Motor neuron (in vitro differentiated cells): Measurements from ENCODE around the gene GRIK4. TPM values are rescaled to one million over a fixed set of nuclear protein-coding genes. Genes with fewer than 3 reads are reported as not detected.

Experiments
- ATAC-seq, 8 experiments: fragments of 200-7000 bp; cut with Tn5 transposase; replicated peaks in 6 of 8; 2 replicates each; pipeline ENCODE4 v1.8.0; 2021; ENCODE audit warnings: mild to moderate bottlenecking in 8 of 8, moderate library complexity in 8 of 8
- H3K27ac ChIP-seq, 2 donors: fragments of 250-450 bp; sonication (Bioruptor Pico); 2 replicates each; pipeline ENCODE4 v1.9.0; 2021; ENCODE audit warnings: antibody characterized with exemption in 2 of 2, mild to moderate bottlenecking in 2 of 2, moderate library complexity in 1 of 2
- H3K4me1 ChIP-seq, 2 donors: fragments of 250-450 bp; sonication (Bioruptor Pico); replicated peaks in 1 of 2; 2 replicates each; pipeline ENCODE4 v1.6.1; 2021; ENCODE audit warnings: antibody characterized with exemption in 2 of 2, mild to moderate bottlenecking in 2 of 2, moderate library complexity in 1 of 2
- H3K4me3 ChIP-seq, 5 donors: fragments of 250-450 bp; sonication (Bioruptor Pico); 2 replicates each; pipeline ENCODE4 v1.9.0; 2021; ENCODE audit warnings: antibody characterized with exemption in 5 of 5, mild to moderate bottlenecking in 5 of 5, moderate library complexity in 4 of 5
- whole genome bisulfite sequencing, 10 experiments: fragments of 450-650 bp; shearing (Covaris generic); methylation state at CpG; one replicate each; pipeline ENCODE4 v1.0.0; 2022; 5-methylcytosine and 5-hydroxymethylcytosine counted together
- in situ Hi-C, 9 experiments: fragments of 400-800 bp; cut with MboI; loops; one replicate each; pipeline ENCODE4 v1.15.0; 2021; ENCODE audit warnings: low sequenced_read_pairs in 9 of 9, low pct_unique_long_range_greater_than_20kb in 2 of 9; ENCODE audit not compliant: unreplicated experiment in 9 of 9
- total RNA-seq, 8 experiments: library from RNA; unstranded; fragments of 300-600 nt; gene quantifications; 2 replicates each; pipeline versions ENCODE4 v1.2.3 to v1.2.4, GENCODE V29; 2022

Gene GRIK4
- total RNA-seq, 8 experiments from 2014 or later: 0.75 to 11.1 (median 1.7) TPM

GRCh38 chr11:120894202-120894985, 382.8 kb downstream of the GRIK4 start:
- in situ Hi-C loops: no loop called here
- no peak overlapping the region for H3K4me3 ChIP-seq
- H3K27ac ChIP-seq: no peak overlapping the region
- 11 to 100% (median 60%) methylated on average over 1 to 7 of the region's 12 CpGs; no CpG with 5 or more reads in 3 of the 10 experiments for whole genome bisulfite sequencing, 10 experiments
- H3K4me1 ChIP-seq: no peaks in the 10 kb centered on the region
- ATAC-seq: peak in 5 of 8 experiments; percentile 10 to 81 (median 41)

- WGBS, 10 experiments: 80 to 100% (median 89%) methylated on average over 1 to 3 of the region's 7 CpGs; no CpG with 5 or more reads in 4 of the 10 experiments
These were observed 385.1 kb downstream of the GRIK4 start for GRCh38 chr11:120896687-120897086.

GRCh38 chr11:120898568-120898967, 387.0 kb downstream of the GRIK4 start:
- in situ Hi-C loops: no loop called here
- WGBS, 10 experiments: 39 to 100% (median 92%) methylated on average over 1 to 3 of the region's 6 CpGs; no CpG with 5 or more reads in 7 of the 10 experiments
- Histone ChIP-seq H3K4me1 (no peaks in the 10 kb centered on the region), H3K4me3 (no peak overlapping the region), H3K27ac (no peak overlapping the region)
- no peak for ATAC-seq

More at GRCh38 chr11:120896687-120897086, 385.1 kb downstream of the GRIK4 start:
- ATAC-seq: no peak
- no peak overlapping the region for H3K4me3 ChIP-seq
- in situ Hi-C loops: no loop called here
- H3K4me1 ChIP-seq: no peaks in the 10 kb centered on the region
- H3K27ac ChIP-seq: no peak overlapping the region

- Histone ChIP-seq H3K27ac (no peak overlapping the region), H3K4me3 (no peak overlapping the region), H3K4me1 (no peaks in the 10 kb centered on the region)
- WGBS, 10 experiments: 14 to 96% (median 90%) methylated on average over 1 to 3 of the region's 3 CpGs; no CpG with 5 or more reads in 3 of the 10 experiments
- ATAC-seq: no peak
- in situ Hi-C loops: loop anchor here in 1 of 9 experiments (25.0 kb wide), 1 partner anchor 387 kb away; the partner anchor contains the start of gene GRIK4
These were observed 388.2 kb downstream of the GRIK4 start for GRCh38 chr11:120899720-120900119.

- 10 to 100% (median 83%) methylated on average over 1 to 3 of the region's 9 CpGs; no CpG with 5 or more reads in 2 of the 10 experiments for WGBS, 10 experiments
- Histone ChIP-seq H3K27ac (no peak overlapping the region), H3K4me1 (no peaks in the 10 kb centered on the region), H3K4me3 (no peak overlapping the region)
- ATAC-seq: peak in 3 of 8 experiments; percentile 30 to 65 (median 57)
- in situ Hi-C loops: loop anchor here in 1 of 9 experiments (25.0 kb wide), 1 partner anchor 388 kb away; the partner anchor contains the start of gene GRIK4
These were observed 389.1 kb downstream of the GRIK4 start for GRCh38 chr11:120900643-120901042.

- ATAC-seq: peak; percentile 5 to 75 (median 66)
- Histone ChIP-seq H3K4me1 (peaks cover 2 to 6% of the 10 kb centered on the region in 2 donors), H3K4me3 (no peak overlapping the region), H3K27ac (no peak overlapping the region)
- WGBS, 10 experiments: 33 to 100% (median 60%) methylated on average over 1 to 4 of the region's 9 CpGs; no CpG with 5 or more reads in 5 of the 10 experiments
- in situ Hi-C loops: loop anchor here in 1 of 9 experiments (25.0 kb wide), 1 partner anchor 391 kb away; the partner anchor contains the start of gene GRIK4
These were observed 392.1 kb downstream of the GRIK4 start for GRCh38 chr11:120903686-120904085.

GRCh38 chr11:120904116-120904515, 392.6 kb downstream of the GRIK4 start:
- peak in 4 of 8 experiments; percentile 12 to 34 (median 22) for ATAC-seq
- WGBS, 10 experiments: 0 to 100% (median 78%) methylated on average over 1 to 4 of the region's 4 CpGs
- H3K4me3 ChIP-seq: no peak overlapping the region

GRCh38 chr11:120906766-120907165, 395.2 kb downstream of the GRIK4 start:
- in situ Hi-C loops: loop anchor here in 1 of 9 experiments (25.0 kb wide), 1 partner anchor 394 kb away; the partner anchor contains the start of gene GRIK4
- no peak overlapping the region for H3K27ac ChIP-seq
- H3K4me1 ChIP-seq: peaks cover 3 to 9% of the 10 kb centered on the region in 2 donors
- ATAC-seq: no peak
- H3K4me3 ChIP-seq: no peak overlapping the region
- 66 to 89% (median 79%) methylated on average over 3 to 5 of the region's 10 CpGs; no CpG with 5 or more reads in 2 of the 10 experiments for WGBS, 10 experiments

More at GRCh38 chr11:120904116-120904515, 392.6 kb downstream of the GRIK4 start:
- in situ Hi-C loops: loop anchor here in 1 of 9 experiments (25.0 kb wide), 1 partner anchor 392 kb away; the partner anchor contains the start of gene GRIK4
- H3K4me1 ChIP-seq: peaks cover 3 to 9% of the 10 kb centered on the region in 2 donors
- no peak overlapping the region for H3K27ac ChIP-seq

GRCh38 chr11:120907971-120908370, 396.4 kb downstream of the GRIK4 start:
- 80 to 100% (median 92%) methylated on average over 1 of the region's 1 CpG; no CpG with 5 or more reads in 6 of the 10 experiments for WGBS, 10 experiments
- ATAC-seq: no peak
- Histone ChIP-seq H3K4me1 (peaks cover 3 to 13% of the 10 kb centered on the region in 2 donors), H3K27ac (no peak overlapping the region), H3K4me3 (no peak overlapping the region)
- in situ Hi-C loops: loop anchor here in 1 of 9 experiments (25.0 kb wide), 1 partner anchor 396 kb away; the partner anchor contains the start of gene GRIK4

GRCh38 chr11:120908461-120909181, 397.1 kb downstream of the GRIK4 start:
- peak; percentile 53 to 91 (median 80) for ATAC-seq
- in situ Hi-C loops: loop anchor here in 1 of 9 experiments (25.0 kb wide), 1 partner anchor 396 kb away; the partner anchor contains the start of gene GRIK4
- Histone ChIP-seq H3K4me3 (no peak overlapping the region), H3K4me1 (peaks cover 7 to 19% of the 10 kb centered on the region in 2 donors), H3K27ac (no peak overlapping the region)
- WGBS, 10 experiments: 20 to 80% (median 63%) methylated on average over 1 to 5 of the region's 9 CpGs; no CpG with 5 or more reads in 4 of the 10 experiments

- in situ Hi-C loops: loop anchor here in 1 of 9 experiments (25.0 kb wide), 1 partner anchor 398 kb away; the partner anchor contains the start of gene GRIK4
- peak in 3 of 8 experiments; percentile 64 to 71 (median 68) for ATAC-seq
These were observed 398.3 kb downstream of the GRIK4 start for GRCh38 chr11:120909676-120910416.

GRCh38 chr11:120911943-120912342, 400.4 kb downstream of the GRIK4 start:
- Histone ChIP-seq H3K4me3 (no peak overlapping the region), H3K4me1 (peaks cover 13 to 34% of the 10 kb centered on the region in 2 donors), H3K27ac (no peak overlapping the region)
- 46 to 100% (median 86%) methylated on average over 1 to 3 of the region's 3 CpGs; no CpG with 5 or more reads in 1 of the 10 experiments for WGBS, 10 experiments
- no peak for ATAC-seq
- in situ Hi-C loops: loop anchor here in 1 of 9 experiments (25.0 kb wide), 1 partner anchor 400 kb away; the partner anchor contains the start of gene GRIK4

More at GRCh38 chr11:120909676-120910416, 398.3 kb downstream of the GRIK4 start:
- no peak overlapping the region for H3K4me3 ChIP-seq
- WGBS, 10 experiments: 0 to 100% (median 65%) methylated on average over 1 to 4 of the region's 5 CpGs; no CpG with 5 or more reads in 2 of the 10 experiments
- H3K27ac ChIP-seq: no peak overlapping the region
- peaks cover 13 to 32% of the 10 kb centered on the region in 2 donors for H3K4me1 ChIP-seq
